ENCODE data around the gene TCIRG1. TPM values are rescaled to one million over a fixed set of nuclear protein-coding genes. Genes with fewer than 3 reads are reported as not detected.

Gene TCIRG1
- total and polyA plus RNA-seq, 2 experiments from 2014 or later, result 19.4 to 55.8 TPM

- no peak for TF ChIP-seq CTCF (IDR thresholded peaks at IDR 0.05; ENCODE audit: low read depth, low read length)
- Histone ChIP-seq H3K36me3 (no peaks in the 10 kb centered on the region), H3K4me3 (no peak within 1 kb of the TSS), H3K27me3 (no peaks in the 10 kb centered on the region), H3K4me1 (ENCODE audit: low read depth) (peaks cover 7% of the 10 kb centered on the region), H3K9me3 (ENCODE audit: low read depth) (no peaks in the 10 kb centered on the region), H3K27ac (no peak within 1 kb of the TSS)
- peak; percentile 17 to 92 for DNase-seq (ENCODE audit: low read depth in 1 of 2, low spot score in 1 of 2)
Measured at GRCh38 chr11:68010090-68011041, 28.5 kb upstream of the TCIRG1 start, which contains the start of gene ALDH3B1. Gene ALDH3B1 (plus strand): TSS chr11:68010327. CDS start chr11:68015298, 4,971 bp downstream.

- no peak for TF ChIP-seq CTCF (IDR thresholded peaks at IDR 0.05; ENCODE audit: low read depth, low read length)
- H3K27ac ChIP-seq, result no peak overlapping the region
- peaks cover 7% of the 10 kb centered on the region for H3K4me1 ChIP-seq (ENCODE audit: low read depth)
- no peak for DNase-seq (ENCODE audit: low read depth in 1 of 2, low spot score in 1 of 2)
- no peaks in the 10 kb centered on the region for H3K27me3 ChIP-seq
- H3K9me3 ChIP-seq (ENCODE audit: low read depth), result no peaks in the 10 kb centered on the region
- H3K36me3 ChIP-seq, result no peaks in the 10 kb centered on the region
- H3K4me3 ChIP-seq, result no peak overlapping the region
Measured at GRCh38 chr11:68011051-68011943, 27.5 kb upstream of the TCIRG1 start.

GRCh38 chr11:68012044-68012842, 26.6 kb upstream of the TCIRG1 start:
- no peak for TF ChIP-seq CTCF (IDR thresholded peaks at IDR 0.05; ENCODE audit: low read depth, low read length)
- Histone ChIP-seq H3K27me3 (no peaks in the 10 kb centered on the region), H3K36me3 (no peaks in the 10 kb centered on the region), H3K27ac (no peak overlapping the region), H3K4me1 (ENCODE audit: low read depth) (peaks cover 7% of the 10 kb centered on the region), H3K4me3 (no peak overlapping the region), H3K9me3 (ENCODE audit: low read depth) (no peaks in the 10 kb centered on the region)
- DNase-seq (ENCODE audit: low read depth in 1 of 2, low spot score in 1 of 2), result no peak

- H3K9me3 ChIP-seq (ENCODE audit: low read depth), result no peaks in the 10 kb centered on the region
- no peak overlapping the region for H3K27ac ChIP-seq
- peaks cover 7% of the 10 kb centered on the region for H3K4me1 ChIP-seq (ENCODE audit: low read depth)
- H3K4me3 ChIP-seq, result no peak overlapping the region
- peak in 1 of 2 donors; percentile 98 for DNase-seq (ENCODE audit: low read depth in 1 of 2, low spot score in 1 of 2)
- no peaks in the 10 kb centered on the region for H3K27me3 ChIP-seq
- no peaks in the 10 kb centered on the region for H3K36me3 ChIP-seq
- no peak for TF ChIP-seq CTCF (IDR thresholded peaks at IDR 0.05; ENCODE audit: low read depth, low read length)
Measured at GRCh38 chr11:68012843-68013610, 25.8 kb upstream of the TCIRG1 start.
